Measurements from ENCODE around the gene ZBTB45.
"Not testable (repeated sequence)": the region's sequence is repeated elsewhere in the genome, so short reads cannot be mapped to it uniquely, and the experiment has no call there.

The ZBTB45 gene

DNA sequence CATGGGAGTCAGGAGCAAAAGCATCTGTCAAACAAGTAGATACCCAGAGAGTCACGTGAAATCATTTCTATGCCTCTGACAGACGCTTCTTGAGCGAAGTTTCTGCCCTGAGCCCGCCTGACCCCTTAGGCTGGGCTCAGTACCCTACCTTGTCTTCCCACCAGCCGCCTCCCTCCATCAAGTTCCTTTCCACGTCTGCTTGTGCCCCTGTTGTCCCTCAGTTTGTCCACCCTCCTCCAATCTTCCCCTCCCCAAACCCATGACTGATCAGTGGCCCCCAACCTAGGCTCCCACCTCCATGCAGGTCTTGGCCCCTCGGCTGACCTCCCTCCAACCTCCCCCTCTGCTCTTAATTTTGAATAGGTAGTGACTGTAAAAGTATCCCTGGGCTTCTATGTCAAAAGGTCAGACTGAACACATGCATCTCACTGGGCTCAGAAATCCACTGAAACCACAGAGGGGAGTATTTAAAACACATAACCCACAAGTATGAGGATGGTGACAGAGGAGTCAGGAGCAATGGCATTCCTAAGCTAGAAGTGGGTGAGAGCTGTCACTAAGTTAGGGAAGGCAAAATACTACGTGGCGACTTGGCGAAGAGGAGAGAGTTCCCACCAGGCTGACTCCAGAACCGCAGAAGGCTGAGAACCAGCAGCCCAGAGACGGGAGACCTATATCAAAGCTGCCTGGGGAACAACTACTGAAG, 45.2 kb downstream of the ZBTB45 start:
- DNase-seq: no peak

DNA sequence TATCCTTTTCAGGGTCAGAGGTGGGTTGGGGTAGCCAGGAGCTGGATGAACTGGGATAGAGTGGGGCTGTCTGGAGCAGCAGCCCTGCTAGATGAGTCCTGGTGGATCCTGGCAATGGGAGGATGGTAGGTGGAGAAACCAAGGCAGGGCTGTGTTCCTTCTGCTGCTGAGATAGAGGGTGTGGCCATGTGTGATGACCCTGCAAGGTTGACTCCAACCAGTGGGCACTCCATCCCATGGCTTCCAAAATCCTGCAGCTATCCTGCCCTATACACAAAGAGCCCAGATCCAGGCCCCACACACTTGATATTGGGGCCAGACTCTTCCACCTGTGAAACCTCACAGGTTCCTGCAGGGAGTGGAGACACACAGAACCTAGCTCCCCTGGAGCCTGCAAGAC, 45.8 kb downstream of the ZBTB45 start:
- no peak for DNase-seq

DNA sequence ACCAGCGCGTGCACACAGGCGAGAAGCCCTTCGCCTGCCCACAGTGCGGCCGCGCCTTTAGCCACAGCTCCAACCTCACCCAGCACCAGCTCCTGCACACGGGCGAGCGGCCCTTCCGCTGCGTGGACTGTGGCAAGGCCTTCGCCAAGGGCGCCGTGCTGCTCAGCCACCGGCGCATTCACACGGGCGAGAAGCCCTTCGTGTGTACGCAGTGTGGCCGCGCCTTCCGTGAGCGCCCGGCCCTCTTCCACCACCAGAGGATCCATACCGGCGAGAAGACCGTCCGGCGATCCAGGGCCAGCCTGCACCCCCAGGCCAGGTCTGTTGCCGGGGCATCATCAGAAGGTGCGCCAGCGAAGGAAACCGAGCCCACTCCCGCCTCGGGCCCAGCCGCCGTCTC, 47.9 kb downstream of the ZBTB45 start:
- DNase-seq: no peak

DNA sequence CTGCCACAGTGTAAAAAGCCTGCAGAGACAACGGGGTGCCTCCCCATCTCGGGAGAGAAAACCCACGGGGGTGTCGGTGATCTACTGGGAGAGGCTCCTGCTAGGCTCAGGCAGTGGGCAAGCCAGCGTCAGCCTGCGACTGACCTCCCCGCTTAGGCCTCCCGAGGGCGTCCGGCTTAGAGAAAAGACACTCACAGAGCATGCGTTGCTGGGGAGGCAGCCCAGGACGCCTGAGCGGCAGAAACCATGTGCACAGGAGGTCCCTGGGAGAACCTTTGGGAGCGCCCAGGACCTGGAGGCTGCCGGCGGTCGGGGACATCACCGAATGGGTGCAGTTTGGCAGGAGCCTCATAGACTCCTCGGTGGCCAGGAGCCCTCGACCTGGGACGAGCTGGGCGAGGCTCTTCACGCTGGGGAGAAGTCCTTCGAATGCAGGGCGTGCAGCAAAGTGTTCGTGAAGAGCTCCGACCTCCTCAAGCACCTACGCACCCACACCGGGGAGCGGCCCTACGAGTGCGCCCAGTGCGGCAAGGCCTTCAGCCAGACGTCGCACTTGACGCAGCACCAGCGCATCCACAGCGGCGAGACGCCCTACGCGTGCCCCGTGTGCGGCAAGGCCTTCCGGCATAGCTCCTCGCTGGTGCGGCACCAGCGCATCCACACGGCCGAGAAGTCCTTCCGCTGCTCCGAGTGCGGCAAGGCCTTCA, 48.6 kb downstream of the ZBTB45 start:
- not testable (repeated sequence) for DNase-seq

DNA sequence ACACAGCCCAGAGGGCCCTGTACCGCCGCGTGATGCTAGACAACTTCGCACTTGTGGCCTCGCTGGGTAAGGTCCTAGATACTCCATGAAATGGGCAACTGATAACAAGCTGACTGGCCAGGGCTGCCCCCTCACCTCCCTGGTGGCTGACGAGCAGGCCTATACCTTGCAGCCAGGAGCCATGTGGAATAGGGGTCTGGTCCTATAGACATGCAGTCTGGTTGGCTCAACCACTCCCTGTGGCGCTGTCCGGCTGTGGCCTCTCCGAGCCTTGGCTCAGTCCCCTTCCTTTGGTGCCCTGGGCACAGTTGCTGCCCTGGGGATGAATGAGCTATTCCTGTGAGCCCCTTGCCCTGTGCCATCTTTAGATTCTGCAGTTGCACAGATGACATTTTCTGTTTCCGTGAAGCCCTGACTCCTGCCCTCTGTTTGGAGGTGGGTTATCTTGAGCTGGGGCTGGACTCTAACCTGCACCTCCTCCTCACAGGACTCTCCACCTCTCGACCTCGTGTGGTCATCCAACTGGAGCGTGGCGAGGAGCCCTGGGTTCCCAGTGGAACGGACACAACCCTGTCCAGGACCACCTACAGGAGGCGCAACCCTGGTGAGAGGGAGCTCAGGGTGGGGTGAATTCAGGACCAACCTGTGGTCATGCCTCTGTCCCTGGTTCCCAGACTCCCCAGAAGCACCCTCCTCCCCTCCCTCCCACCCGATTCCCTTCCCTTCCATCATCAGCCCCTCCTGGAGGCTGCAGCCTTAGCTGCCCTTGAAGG, 50.2 kb downstream of the ZBTB45 start:
- DNase-seq: no peak

DNA sequence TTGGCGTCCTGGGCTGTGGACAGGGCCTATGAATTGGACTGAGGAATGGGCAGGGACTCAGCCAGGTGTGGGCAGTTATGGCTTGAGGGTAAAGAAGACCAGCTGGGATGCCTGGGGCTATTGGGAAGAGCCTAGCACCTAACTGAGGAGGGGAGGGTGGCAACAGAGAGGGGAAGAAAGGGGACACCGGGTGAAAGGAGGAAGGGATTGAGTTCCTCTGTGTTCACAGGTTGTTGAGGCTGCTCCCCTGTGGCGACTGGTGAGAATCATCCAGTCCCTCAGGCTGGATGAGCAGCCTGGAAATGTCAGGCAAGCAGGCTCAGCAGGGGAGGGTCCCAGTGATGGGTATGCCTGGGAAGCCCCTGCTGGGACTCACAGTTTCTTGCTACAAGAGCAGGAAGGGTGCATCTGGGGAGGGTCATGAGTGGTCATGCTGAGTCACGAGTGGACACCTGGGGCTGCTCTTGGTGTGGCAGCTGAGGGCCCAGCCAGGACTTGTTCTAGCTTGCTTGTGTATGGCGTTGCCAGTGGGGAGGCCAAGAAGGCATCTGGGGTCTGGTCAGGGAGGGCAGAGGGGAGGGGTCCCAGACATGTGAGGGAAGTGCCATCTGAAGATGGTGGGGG, 51.3 kb downstream of the ZBTB45 start:
- no peak for DNase-seq

DNA sequence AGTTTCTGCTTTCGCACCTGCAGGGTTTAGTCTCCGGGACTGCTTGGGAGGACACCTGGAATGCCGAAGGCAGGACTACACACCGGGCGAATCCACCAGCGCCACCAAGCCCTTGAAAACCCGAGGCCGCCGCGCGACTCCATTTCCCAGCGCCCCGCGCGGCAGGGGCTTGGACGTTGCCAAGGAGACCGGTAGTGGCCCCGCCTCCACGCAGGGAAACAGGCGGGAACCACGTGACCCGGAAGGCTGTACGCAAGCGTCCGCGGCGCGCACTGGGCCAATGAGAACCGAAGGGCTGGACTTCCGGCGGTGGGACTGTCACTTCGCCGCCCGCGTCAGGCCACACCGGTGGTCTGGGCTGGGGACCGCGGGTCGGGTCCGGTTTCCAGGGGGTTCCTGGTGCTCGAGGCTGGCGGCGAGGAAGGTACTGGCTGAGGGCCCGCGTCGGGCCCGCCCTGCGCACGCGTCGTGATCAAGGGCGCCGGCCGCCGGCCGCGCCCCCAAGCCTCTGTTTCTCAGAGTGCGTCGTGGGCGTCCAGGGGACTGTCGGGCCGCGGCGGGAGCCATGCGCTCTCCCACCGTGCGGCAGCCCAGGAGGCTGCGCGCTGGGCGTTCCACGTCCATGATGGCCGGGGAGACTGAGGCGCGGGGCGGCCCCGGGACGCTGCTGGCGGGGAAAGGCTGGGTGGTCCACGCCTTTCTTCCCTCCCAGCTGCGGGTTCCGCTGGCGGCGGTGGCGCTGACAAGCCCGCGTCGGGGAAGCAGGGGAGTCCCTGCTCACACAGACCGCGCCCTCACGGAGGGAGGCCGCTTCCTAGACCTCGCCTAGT, 52.6 kb downstream of the ZBTB45 start, which contains the start of gene ZNF324:
Gene ZNF324, plus strand, starts transcription at position 321 of the 830 bp plus-strand sequence. CDS start 2,106 bp downstream, outside the sequence.
- peak; percentile 97 for DNase-seq

DNA sequence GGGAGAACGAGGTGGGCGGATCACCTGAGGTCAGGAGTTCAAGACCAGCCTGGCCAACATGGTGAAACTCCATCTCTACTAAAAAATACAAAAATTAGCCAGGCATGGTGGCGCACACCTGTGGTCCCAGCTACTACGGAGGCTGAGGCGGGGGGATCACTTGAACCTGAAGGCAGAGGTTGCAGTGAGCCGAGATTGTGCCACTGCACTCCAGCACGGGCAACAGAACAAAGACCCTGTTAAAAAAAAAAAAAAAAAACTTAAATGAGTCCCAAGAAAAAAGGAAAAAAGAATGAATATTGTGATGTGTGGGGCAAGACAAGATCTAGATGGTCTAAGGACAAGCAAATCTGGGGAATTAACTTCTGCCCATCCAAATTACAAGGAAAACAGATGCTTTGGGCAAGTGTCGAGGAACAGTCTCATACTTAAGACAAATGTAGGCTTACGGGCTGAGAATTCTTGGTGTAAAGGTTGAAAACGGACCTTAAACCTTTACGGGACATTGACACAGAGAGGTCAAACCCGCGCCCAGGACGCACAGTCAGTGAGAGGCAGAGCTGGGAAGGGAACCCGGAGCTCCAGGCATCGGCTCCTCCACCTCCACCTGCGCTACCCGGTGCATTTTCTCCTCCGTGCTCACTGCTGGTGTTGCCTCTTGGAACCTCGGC, 53.4 kb downstream of the ZBTB45 start:
- no peak for DNase-seq
